ENCODE data around the gene KLF17.

Gene KLF17

GRCh38 chr1:44157903-44158302 lies 39.3 kb downstream of the KLF17 start:
- no peak for DNase-seq

- DNase-seq, result no peak
These were observed 40.2 kb downstream of the KLF17 start for GRCh38 chr1:44158871-44159270.

GRCh38 chr1:44161546-44161945 lies 42.9 kb downstream of the KLF17 start:
- DNase-seq, result no peak

- no peak for DNase-seq
These were observed 50.0 kb downstream of the KLF17 start for GRCh38 chr1:44168520-44169098.

GRCh38 chr1:44170281-44170823 lies 51.7 kb downstream of the KLF17 start:
- DNase-seq, result no peak

GRCh38 chr1:44174630-44175029 lies 56.0 kb downstream of the KLF17 start:
- DNase-seq, result no peak
